GM12864 (cell line): ENCODE data around the gene NOLC1.

Experiments
- DNase-seq: peaks from one replicate; pipeline ENCODE4 v3.0.0-alpha.2; 2011; ENCODE audit warnings: low read depth
- H3K4me3 ChIP-seq: 2 replicates; pipeline ENCODE4 v1.5.1; 2011; ENCODE audit warnings: mild to moderate bottlenecking, low read depth, low read length, control low read depth
- TF ChIP-seq, protein P1 (sequence below): IDR thresholded peaks from 2 replicates; pipeline ENCODE4 v1.5.1; 2011; ENCODE audit warnings: low read depth, mild to moderate bottlenecking, moderate library complexity, low read length, control low read depth, inconsistent platforms; ENCODE audit errors: missing control alignments

The NOLC1 gene

DNA sequence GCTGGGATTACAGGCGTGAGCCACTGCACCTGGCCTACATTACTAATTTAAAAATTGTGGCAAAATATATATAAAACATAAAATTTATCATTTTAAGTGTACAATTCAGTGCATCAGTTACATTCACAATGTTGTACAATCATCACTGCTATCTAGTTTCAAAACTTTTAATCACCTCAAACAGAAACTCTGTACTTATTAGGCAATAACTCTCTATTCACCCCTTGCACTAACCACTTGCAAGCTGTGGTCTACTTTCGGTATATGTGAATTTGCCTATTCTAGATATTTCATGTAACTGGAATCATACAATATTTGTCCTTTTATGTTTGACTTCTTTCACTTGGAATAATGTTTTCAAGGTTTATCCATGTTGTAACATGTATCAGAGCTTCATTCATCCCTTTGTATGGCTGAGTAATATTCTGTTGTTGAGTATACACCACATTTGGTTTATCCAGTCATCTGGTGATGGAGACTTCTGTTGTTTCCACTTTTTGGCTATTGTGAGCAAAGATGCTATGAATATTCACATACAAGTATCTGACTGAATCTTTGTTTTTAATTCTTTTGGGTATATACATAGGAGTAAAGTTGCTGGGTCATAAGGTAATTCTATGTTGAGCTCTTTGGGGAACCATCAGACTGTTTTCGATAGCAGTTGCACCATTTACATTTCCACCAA lies 59.6 kb downstream of the NOLC1 start:
- TF ChIP-seq, protein P1, sequence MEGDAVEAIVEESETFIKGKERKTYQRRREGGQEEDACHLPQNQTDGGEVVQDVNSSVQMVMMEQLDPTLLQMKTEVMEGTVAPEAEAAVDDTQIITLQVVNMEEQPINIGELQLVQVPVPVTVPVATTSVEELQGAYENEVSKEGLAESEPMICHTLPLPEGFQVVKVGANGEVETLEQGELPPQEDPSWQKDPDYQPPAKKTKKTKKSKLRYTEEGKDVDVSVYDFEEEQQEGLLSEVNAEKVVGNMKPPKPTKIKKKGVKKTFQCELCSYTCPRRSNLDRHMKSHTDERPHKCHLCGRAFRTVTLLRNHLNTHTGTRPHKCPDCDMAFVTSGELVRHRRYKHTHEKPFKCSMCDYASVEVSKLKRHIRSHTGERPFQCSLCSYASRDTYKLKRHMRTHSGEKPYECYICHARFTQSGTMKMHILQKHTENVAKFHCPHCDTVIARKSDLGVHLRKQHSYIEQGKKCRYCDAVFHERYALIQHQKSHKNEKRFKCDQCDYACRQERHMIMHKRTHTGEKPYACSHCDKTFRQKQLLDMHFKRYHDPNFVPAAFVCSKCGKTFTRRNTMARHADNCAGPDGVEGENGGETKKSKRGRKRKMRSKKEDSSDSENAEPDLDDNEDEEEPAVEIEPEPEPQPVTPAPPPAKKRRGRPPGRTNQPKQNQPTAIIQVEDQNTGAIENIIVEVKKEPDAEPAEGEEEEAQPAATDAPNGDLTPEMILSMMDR: no peak
- no peak for DNase-seq
- no peak overlapping the region for H3K4me3 ChIP-seq
